Lower leg skin (tissue), 3 donors: Measurements from ENCODE around the gene OAS1.

Experiments used
- CTCF ChIP-seq, 3 donors: fragments of 450-650 bp; IDR thresholded peaks; one replicate each; pipeline ENCODE4 v1.5.1; 2016; ENCODE audit warnings: antibody characterized with exemption in 3 of 3, mild to moderate bottlenecking in 3 of 3, moderate library complexity in 2 of 3
- POLR2A ChIP-seq, 2 donors: fragments of 450-650 bp; IDR thresholded peaks; one replicate each; pipeline ENCODE4 v1.6.1; 2016 to 2017; ENCODE audit warnings: antibody characterized with exemption in 2 of 2, mild to moderate bottlenecking in 1 of 2, moderate library complexity in 1 of 2

- TF ChIP-seq CTCF (IDR thresholded peaks at IDR 0.05) = no peak
- TF ChIP-seq POLR2A (IDR thresholded peaks at IDR 0.05) = no peak
Observed at GRCh38 chr12:112947761-112948160, 41.0 kb downstream of the OAS1 start.
